Measurements from ENCODE around the gene ARHGAP12.
"Not testable (repeated sequence)": the region's sequence is repeated elsewhere in the genome, so short reads cannot be mapped to it uniquely, and the experiment has no call there.

Gene ARHGAP12

GRCh38 chr10:31928549-31929260 is at the start of gene ARHGAP12:
Gene ARHGAP12, minus strand, starts transcription at chr10:31928831. Its CDS starts 19,976 bp downstream, at chr10:31908855.
- H3K4me3 ChIP-seq (ENCODE audit: low read length) = peak within 1 kb of the TSS; percentile 97
- no peak for TF ChIP-seq ZNF274 (IDR thresholded peaks at IDR 0.05; ENCODE audit: low read depth, low read length)

GRCh38 chr10:31978156-31978483 is 49.5 kb upstream of the ARHGAP12 start:
- no peak for TF ChIP-seq ZNF274 (IDR thresholded peaks at IDR 0.05; ENCODE audit: low read depth, low read length)
- no peak overlapping the region for H3K4me3 ChIP-seq (ENCODE audit: low read length)

- no peak overlapping the region for H3K4me3 ChIP-seq (ENCODE audit: low read length)
- no peak for TF ChIP-seq ZNF274 (IDR thresholded peaks at IDR 0.05; ENCODE audit: low read depth, low read length)
These were observed 49.0 kb upstream of the ARHGAP12 start for GRCh38 chr10:31977440-31978155.

- no peak for TF ChIP-seq ZNF274 (IDR thresholded peaks at IDR 0.05; ENCODE audit: low read depth, low read length)
- H3K4me3 ChIP-seq (ENCODE audit: low read length) = no peak overlapping the region
These were observed 46.6 kb upstream of the ARHGAP12 start for GRCh38 chr10:31975157-31975765.

GRCh38 chr10:31974434-31975124 is 45.9 kb upstream of the ARHGAP12 start:
- no peak for TF ChIP-seq ZNF274 (IDR thresholded peaks at IDR 0.05; ENCODE audit: low read depth, low read length)
- no peak overlapping the region for H3K4me3 ChIP-seq (ENCODE audit: low read length)

GRCh38 chr10:31972519-31973041 is 43.9 kb upstream of the ARHGAP12 start:
- H3K4me3 ChIP-seq (ENCODE audit: low read length) = no peak overlapping the region
- TF ChIP-seq ZNF274 (IDR thresholded peaks at IDR 0.05; ENCODE audit: low read depth, low read length) = no peak

GRCh38 chr10:31969847-31970246 is 41.2 kb upstream of the ARHGAP12 start:
- H3K4me3 ChIP-seq (ENCODE audit: low read length) = not testable (repeated sequence)

- TF ChIP-seq ZNF274 (IDR thresholded peaks at IDR 0.05; ENCODE audit: low read depth, low read length) = no peak
- H3K4me3 ChIP-seq (ENCODE audit: low read length) = no peak overlapping the region
These were observed 35.0 kb upstream of the ARHGAP12 start for GRCh38 chr10:31963589-31963980.

GRCh38 chr10:31962826-31963588 is 34.4 kb upstream of the ARHGAP12 start:
- no peak for TF ChIP-seq ZNF274 (IDR thresholded peaks at IDR 0.05; ENCODE audit: low read depth, low read length)
- H3K4me3 ChIP-seq (ENCODE audit: low read length) = no peak overlapping the region

GRCh38 chr10:31961277-31962074 is 32.8 kb upstream of the ARHGAP12 start:
- no peak overlapping the region for H3K4me3 ChIP-seq (ENCODE audit: low read length)
- no peak for TF ChIP-seq ZNF274 (IDR thresholded peaks at IDR 0.05; ENCODE audit: low read depth, low read length)

- no peak for TF ChIP-seq ZNF274 (IDR thresholded peaks at IDR 0.05; ENCODE audit: low read depth, low read length)
These were observed 31.0 kb upstream of the ARHGAP12 start for GRCh38 chr10:31959461-31960173.

GRCh38 chr10:31958856-31959255 is 30.2 kb upstream of the ARHGAP12 start:
- H3K4me3 ChIP-seq (ENCODE audit: low read length) = no peak overlapping the region
- no peak for TF ChIP-seq ZNF274 (IDR thresholded peaks at IDR 0.05; ENCODE audit: low read depth, low read length)

More at GRCh38 chr10:31959461-31960173, 31.0 kb upstream of the ARHGAP12 start:
- no peak overlapping the region for H3K4me3 ChIP-seq (ENCODE audit: low read length)

All from GM08714 (cell line).